HepG2 (cell line): ENCODE results near the gene ASB9. TPM values are rescaled to one million over a fixed set of nuclear protein-coding genes. Genes with fewer than 3 reads are reported as not detected.

ENCODE experiments used
- HNRNPK ChIP-seq: fragments of 200-400 bp; formaldehyde crosslinking; IDR thresholded peaks from 2 replicates; pipeline ENCODE4 v1.6.1; 2018; ENCODE audit warnings: low read length, low read depth, moderate library complexity, mild to moderate bottlenecking; ENCODE audit not compliant: poor library complexity, severe bottlenecking
- PHF21A ChIP-seq: sonication (generic); formaldehyde crosslinking; IDR thresholded peaks from 2 replicates; pipeline ENCODE4 v1.5.0; 2020; ENCODE audit warnings: mild to moderate bottlenecking, missing genetic modification reagents
- RBM22 ChIP-seq: fragments of 200-400 bp; formaldehyde crosslinking; optimal IDR thresholded peaks from 2 replicates; pipeline ENCODE3; 2017; ENCODE audit warnings: mild to moderate bottlenecking, low read length, moderate library complexity
- TSC22D2 ChIP-seq: sonication (generic); formaldehyde crosslinking; IDR thresholded peaks from 2 replicates; pipeline ENCODE4 v1.5.1; 2020; ENCODE audit warnings: missing genetic modification reagents, mild to moderate bottlenecking, borderline replicate concordance
- XRCC5 ChIP-seq: fragments of 200-400 bp; formaldehyde crosslinking; optimal IDR thresholded peaks from 2 replicates; pipeline ENCODE3; 2017; ENCODE audit warnings: mild to moderate bottlenecking, low read length
- ZNF12 ChIP-seq: sonication (generic); formaldehyde crosslinking; IDR thresholded peaks from 2 replicates; pipeline ENCODE4 v1.5.0; 2020; ENCODE audit warnings: missing genetic modification reagents
- ZNF34 ChIP-seq: sonication (generic); formaldehyde crosslinking; IDR thresholded peaks from 2 replicates; pipeline ENCODE4 v1.4.0; 2020; ENCODE audit warnings: mild to moderate bottlenecking, missing genetic modification reagents, borderline replicate concordance
- polyA plus RNA-seq, 8 experiments: library from polyadenylated mRNA; depleted of rRNA in 3 of 8; stranded (reverse) in 7 of 8; unstranded in 1 of 8; fragments of >200 nt; fragmentation: Illumina TruSeq in 4 of 8; extraction: Trizol in 4 of 8; gene quantifications; 2 replicates each; pipeline versions ENCODE4 v1.2.1 to v1.2.3, GENCODE V29; 2011 to 2016; ENCODE audit warnings: low read depth in 4 of 8, missing spikeins in 1 of 8, mixed read lengths in 1 of 8; ENCODE audit not compliant: insufficient read depth in 1 of 8
- total RNA-seq, 5 experiments: library from RNA; depleted of rRNA; stranded (reverse); fragments of >200 nt; fragmentation: Illumina TruSeq; extraction: Trizol; gene quantifications; 2 replicates each; pipeline ENCODE4 v1.2.3, GENCODE V29; 2016; ENCODE audit warnings: low read depth in 1 of 5
- TF ChIP-seq, protein P1 (sequence below): sonication (generic); formaldehyde crosslinking; IDR thresholded peaks from 2 replicates; pipeline ENCODE4 v1.4.0; 2020; ENCODE audit warnings: missing genetic modification reagents
- TF ChIP-seq, protein P2 (sequence below): sonication (generic); formaldehyde crosslinking; IDR thresholded peaks from 2 replicates; pipeline ENCODE4 v1.5.0; 2020; ENCODE audit warnings: mild to moderate bottlenecking, missing genetic modification reagents
- TF ChIP-seq, protein P3 (sequence below): sonication (generic); formaldehyde crosslinking; IDR thresholded peaks from 2 replicates; pipeline ENCODE4 v1.5.0; 2020; ENCODE audit warnings: mild to moderate bottlenecking, missing genetic modification reagents, moderate library complexity
- TF ChIP-seq, protein P4 (sequence below): sonication (generic); formaldehyde crosslinking; IDR thresholded peaks from 2 replicates; pipeline ENCODE4 v1.5.0; 2020; ENCODE audit warnings: mild to moderate bottlenecking, missing genetic modification reagents
- TF ChIP-seq, protein P5 (sequence below): sonication (generic); formaldehyde crosslinking; IDR thresholded peaks from 2 replicates; pipeline ENCODE4 v1.8.0; 2022; ENCODE audit warnings: low read depth, missing genetic modification reagents
- TF ChIP-seq, protein P6 (sequence below): fragments of 450-650 bp; IDR thresholded peaks from 2 replicates; pipeline ENCODE4 v1.6.1; 2017; ENCODE audit warnings: mild to moderate bottlenecking

ASB9 gene
- total and polyA plus RNA-seq, 2 of the 13 experiments (the other 11 are each of a cell fraction or from before 2014, with no cell fraction given): 4.2 to 13.8 TPM

DNA sequence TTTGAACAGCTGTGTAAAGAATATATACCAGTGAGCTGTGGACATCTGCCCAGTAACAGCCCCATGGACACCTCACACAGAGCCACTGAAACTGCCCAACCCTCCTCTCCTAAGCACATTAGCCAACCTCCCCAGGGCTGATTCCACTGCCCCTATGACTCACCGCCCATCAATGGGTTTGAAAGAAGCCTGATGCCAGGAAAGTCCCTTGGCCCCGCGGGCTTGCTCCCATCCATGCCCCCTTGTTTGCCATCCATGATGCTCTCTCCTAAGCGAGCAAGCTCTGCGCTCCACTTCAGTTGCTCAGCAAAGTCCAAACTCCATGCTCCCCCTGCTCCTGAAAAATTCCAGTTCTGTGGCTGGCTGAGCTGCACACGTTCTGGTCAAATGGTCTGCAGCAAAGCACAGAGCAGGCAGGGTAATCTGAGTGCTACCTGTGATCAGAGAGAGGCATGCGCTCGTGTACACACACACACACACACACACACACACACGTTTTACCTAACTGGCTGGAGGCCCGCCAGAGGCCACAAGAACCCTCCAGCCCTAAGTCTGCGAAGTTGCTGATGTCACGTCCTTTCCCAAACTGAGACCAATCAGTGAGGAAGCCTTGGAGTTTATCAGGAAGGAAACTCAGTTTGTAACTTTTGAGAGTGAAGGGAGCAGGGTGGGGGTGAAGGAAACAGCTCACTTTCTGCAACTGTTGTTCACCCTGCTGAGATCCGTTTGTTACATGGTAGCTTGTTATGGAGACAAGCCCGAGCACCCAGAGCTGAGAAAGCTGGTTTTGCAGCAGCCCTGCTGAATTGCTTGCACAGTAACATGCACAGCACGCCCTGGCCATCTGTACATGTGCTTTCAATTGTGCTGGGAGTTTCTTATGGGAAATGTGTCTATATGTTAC is at the start of gene ASB9 (continued):
- TF ChIP-seq, protein P1, sequence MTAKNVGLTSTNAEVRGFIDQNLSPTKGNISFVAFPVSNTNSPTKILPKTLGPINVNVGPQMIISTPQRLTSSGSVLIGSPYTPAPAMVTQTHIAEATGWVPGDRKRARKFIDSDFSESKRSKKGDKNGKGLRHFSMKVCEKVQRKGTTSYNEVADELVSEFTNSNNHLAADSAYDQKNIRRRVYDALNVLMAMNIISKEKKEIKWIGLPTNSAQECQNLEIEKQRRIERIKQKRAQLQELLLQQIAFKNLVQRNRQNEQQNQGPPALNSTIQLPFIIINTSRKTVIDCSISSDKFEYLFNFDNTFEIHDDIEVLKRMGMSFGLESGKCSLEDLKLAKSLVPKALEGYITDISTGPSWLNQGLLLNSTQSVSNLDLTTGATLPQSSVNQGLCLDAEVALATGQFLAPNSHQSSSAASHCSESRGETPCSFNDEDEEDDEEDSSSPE (CRISPR knock-in tag): no peak
- no peak for TF ChIP-seq ZNF34 (CRISPR knock-in tag)
- no peak for TF ChIP-seq RBM22
- TF ChIP-seq XRCC5: no peak
- peak; percentile 76 for TF ChIP-seq PHF21A (CRISPR knock-in tag)
- TF ChIP-seq, protein P2, sequence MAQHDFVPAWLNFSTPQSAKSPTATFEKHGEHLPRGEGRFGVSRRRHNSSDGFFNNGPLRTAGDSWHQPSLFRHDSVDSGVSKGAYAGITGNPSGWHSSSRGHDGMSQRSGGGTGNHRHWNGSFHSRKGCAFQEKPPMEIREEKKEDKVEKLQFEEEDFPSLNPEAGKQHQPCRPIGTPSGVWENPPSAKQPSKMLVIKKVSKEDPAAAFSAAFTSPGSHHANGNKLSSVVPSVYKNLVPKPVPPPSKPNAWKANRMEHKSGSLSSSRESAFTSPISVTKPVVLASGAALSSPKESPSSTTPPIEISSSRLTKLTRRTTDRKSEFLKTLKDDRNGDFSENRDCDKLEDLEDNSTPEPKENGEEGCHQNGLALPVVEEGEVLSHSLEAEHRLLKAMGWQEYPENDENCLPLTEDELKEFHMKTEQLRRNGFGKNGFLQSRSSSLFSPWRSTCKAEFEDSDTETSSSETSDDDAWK: no peak
- TF ChIP-seq, protein P3, sequence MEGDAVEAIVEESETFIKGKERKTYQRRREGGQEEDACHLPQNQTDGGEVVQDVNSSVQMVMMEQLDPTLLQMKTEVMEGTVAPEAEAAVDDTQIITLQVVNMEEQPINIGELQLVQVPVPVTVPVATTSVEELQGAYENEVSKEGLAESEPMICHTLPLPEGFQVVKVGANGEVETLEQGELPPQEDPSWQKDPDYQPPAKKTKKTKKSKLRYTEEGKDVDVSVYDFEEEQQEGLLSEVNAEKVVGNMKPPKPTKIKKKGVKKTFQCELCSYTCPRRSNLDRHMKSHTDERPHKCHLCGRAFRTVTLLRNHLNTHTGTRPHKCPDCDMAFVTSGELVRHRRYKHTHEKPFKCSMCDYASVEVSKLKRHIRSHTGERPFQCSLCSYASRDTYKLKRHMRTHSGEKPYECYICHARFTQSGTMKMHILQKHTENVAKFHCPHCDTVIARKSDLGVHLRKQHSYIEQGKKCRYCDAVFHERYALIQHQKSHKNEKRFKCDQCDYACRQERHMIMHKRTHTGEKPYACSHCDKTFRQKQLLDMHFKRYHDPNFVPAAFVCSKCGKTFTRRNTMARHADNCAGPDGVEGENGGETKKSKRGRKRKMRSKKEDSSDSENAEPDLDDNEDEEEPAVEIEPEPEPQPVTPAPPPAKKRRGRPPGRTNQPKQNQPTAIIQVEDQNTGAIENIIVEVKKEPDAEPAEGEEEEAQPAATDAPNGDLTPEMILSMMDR (CRISPR knock-in tag): no peak
- no peak for TF ChIP-seq TSC22D2 (CRISPR knock-in tag)
- TF ChIP-seq HNRNPK: no peak
- TF ChIP-seq ZNF12 (CRISPR knock-in tag): no peak
- TF ChIP-seq, protein P4, sequence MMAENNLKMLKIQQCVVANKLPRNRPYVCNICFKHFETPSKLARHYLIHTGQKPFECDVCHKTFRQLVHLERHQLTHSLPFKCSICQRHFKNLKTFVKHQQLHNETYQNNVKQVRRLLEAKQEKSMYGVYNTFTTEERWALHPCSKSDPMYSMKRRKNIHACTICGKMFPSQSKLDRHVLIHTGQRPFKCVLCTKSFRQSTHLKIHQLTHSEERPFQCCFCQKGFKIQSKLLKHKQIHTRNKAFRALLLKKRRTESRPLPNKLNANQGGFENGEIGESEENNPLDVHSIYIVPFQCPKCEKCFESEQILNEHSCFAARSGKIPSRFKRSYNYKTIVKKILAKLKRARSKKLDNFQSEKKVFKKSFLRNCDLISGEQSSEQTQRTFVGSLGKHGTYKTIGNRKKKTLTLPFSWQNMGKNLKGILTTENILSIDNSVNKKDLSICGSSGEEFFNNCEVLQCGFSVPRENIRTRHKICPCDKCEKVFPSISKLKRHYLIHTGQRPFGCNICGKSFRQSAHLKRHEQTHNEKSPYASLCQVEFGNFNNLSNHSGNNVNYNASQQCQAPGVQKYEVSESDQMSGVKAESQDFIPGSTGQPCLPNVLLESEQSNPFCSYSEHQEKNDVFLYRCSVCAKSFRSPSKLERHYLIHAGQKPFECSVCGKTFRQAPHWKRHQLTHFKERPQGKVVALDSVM (CRISPR knock-in tag): no peak
- TF ChIP-seq, protein P5, sequence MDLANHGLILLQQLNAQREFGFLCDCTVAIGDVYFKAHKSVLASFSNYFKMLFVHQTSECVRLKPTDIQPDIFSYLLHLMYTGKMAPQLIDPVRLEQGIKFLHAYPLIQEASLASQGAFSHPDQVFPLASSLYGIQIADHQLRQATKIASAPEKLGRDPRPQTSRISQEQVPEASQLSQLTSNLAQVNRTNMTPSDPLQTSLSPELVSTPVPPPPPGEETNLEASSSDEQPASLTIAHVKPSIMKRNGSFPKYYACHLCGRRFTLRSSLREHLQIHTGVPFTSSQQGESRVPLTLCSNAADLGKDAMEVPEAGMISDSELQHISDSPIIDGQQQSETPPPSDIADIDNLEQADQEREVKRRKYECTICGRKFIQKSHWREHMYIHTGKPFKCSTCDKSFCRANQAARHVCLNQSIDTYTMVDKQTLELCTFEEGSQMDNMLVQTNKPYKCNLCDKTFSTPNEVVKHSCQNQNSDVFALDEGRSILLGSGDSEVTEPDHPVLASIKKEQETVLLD (CRISPR knock-in tag): no peak
- TF ChIP-seq, protein P6, sequence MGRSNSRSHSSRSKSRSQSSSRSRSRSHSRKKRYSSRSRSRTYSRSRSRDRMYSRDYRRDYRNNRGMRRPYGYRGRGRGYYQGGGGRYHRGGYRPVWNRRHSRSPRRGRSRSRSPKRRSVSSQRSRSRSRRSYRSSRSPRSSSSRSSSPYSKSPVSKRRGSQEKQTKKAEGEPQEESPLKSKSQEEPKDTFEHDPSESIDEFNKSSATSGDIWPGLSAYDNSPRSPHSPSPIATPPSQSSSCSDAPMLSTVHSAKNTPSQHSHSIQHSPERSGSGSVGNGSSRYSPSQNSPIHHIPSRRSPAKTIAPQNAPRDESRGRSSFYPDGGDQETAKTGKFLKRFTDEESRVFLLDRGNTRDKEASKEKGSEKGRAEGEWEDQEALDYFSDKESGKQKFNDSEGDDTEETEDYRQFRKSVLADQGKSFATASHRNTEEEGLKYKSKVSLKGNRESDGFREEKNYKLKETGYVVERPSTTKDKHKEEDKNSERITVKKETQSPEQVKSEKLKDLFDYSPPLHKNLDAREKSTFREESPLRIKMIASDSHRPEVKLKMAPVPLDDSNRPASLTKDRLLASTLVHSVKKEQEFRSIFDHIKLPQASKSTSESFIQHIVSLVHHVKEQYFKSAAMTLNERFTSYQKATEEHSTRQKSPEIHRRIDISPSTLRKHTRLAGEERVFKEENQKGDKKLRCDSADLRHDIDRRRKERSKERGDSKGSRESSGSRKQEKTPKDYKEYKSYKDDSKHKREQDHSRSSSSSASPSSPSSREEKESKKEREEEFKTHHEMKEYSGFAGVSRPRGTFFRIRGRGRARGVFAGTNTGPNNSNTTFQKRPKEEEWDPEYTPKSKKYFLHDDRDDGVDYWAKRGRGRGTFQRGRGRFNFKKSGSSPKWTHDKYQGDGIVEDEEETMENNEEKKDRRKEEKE: no peak
